ENCODE data around the gene TBL1XR1.
"Not testable (repeated sequence)": the region's sequence is repeated elsewhere in the genome, so short reads cannot be mapped to it uniquely, and the experiment has no call there.

TBL1XR1 gene

GRCh38 chr3:177162742-177163141, 34.5 kb downstream of the TBL1XR1 start:
- TF ChIP-seq CTCF (IDR thresholded peaks at IDR 0.05; ENCODE audit: insufficient read depth, missing control alignments), result no peak
- FAIRE-seq, result no peak
- no peak for DNase-seq (ENCODE audit: insufficient read length, low spot score)

GRCh38 chr3:177161603-177162002, 35.7 kb downstream of the TBL1XR1 start:
- DNase-seq (ENCODE audit: insufficient read length, low spot score); FAIRE-seq: not testable (repeated sequence)

GRCh38 chr3:177158461-177158860, 38.8 kb downstream of the TBL1XR1 start:
- no peak for DNase-seq (ENCODE audit: insufficient read length, low spot score)
- no peak for FAIRE-seq
- TF ChIP-seq CTCF (IDR thresholded peaks at IDR 0.05; ENCODE audit: insufficient read depth, missing control alignments), result no peak

- no peak for FAIRE-seq
- no peak for TF ChIP-seq CTCF (IDR thresholded peaks at IDR 0.05; ENCODE audit: insufficient read depth, missing control alignments)
- no peak for DNase-seq (ENCODE audit: insufficient read length, low spot score)
Measured at GRCh38 chr3:177157492-177157891, 39.8 kb downstream of the TBL1XR1 start.

GRCh38 chr3:177154733-177155132, 42.5 kb downstream of the TBL1XR1 start:
- TF ChIP-seq CTCF (IDR thresholded peaks at IDR 0.05; ENCODE audit: insufficient read depth, missing control alignments), result no peak
- DNase-seq (ENCODE audit: insufficient read length, low spot score) (no peak), FAIRE-seq (no peak)

- DNase-seq (ENCODE audit: insufficient read length, low spot score) (no peak), FAIRE-seq (no peak)
- no peak for TF ChIP-seq CTCF (IDR thresholded peaks at IDR 0.05; ENCODE audit: insufficient read depth, missing control alignments)
Measured at GRCh38 chr3:177150970-177151627, 46.2 kb downstream of the TBL1XR1 start.

- DNase-seq (ENCODE audit: insufficient read length, low spot score), result no peak
- no peak for TF ChIP-seq CTCF (IDR thresholded peaks at IDR 0.05; ENCODE audit: insufficient read depth, missing control alignments)
- FAIRE-seq, result no peak
Measured at GRCh38 chr3:177150218-177150916, 46.9 kb downstream of the TBL1XR1 start.
